HG03025 (cell line): ENCODE results near the gene ATP5F1D.
"Not testable (repeated sequence)": the region's sequence is repeated elsewhere in the genome, so short reads cannot be mapped to it uniquely, and the experiment has no call there.

Source experiments
- ATAC-seq: cut with Tn5 transposase; IDR thresholded peaks from one replicate; pipeline ENCODE4 v1.9.1; 2021; ENCODE audit warnings: mild to moderate bottlenecking, moderate library complexity; ENCODE audit not compliant: unreplicated experiment, low FRiP score

Gene ATP5F1D

GRCh38 chr19:1245494-1246264 lies 4.1 kb downstream of the ATP5F1D start:
- ATAC-seq, result no peak

- not testable (repeated sequence) for ATAC-seq
Measured at GRCh38 chr19:1246265-1247087, 4.9 kb downstream of the ATP5F1D start.

GRCh38 chr19:1247748-1248138 lies 6.2 kb downstream of the ATP5F1D start:
- ATAC-seq, result no peak

GRCh38 chr19:1248139-1248785 lies 6.7 kb downstream of the ATP5F1D start, which contains the start of gene MIDN:
TSS of gene MIDN (plus strand) at chr19:1248583. CDS start at chr19:1250297, 1,714 bp downstream.
- peak; percentile 2 for ATAC-seq

- ATAC-seq, result peak; percentile 24
Measured at GRCh38 chr19:1248786-1249297, 7.3 kb downstream of the ATP5F1D start.

- ATAC-seq, result peak; percentile 38
Measured at GRCh38 chr19:1249298-1249989, 7.9 kb downstream of the ATP5F1D start.

GRCh38 chr19:1249990-1250436 lies 8.5 kb downstream of the ATP5F1D start:
- ATAC-seq, result no peak

GRCh38 chr19:1250437-1251260 lies 9.1 kb downstream of the ATP5F1D start:
- ATAC-seq, result no peak

GRCh38 chr19:1251330-1252220 lies 10.0 kb downstream of the ATP5F1D start:
- ATAC-seq, result no peak

GRCh38 chr19:1252221-1252820 lies 10.8 kb downstream of the ATP5F1D start:
- ATAC-seq, result no peak

- ATAC-seq, result no peak
Measured at GRCh38 chr19:1252821-1253513, 11.4 kb downstream of the ATP5F1D start.

GRCh38 chr19:1253514-1254080 lies 12.0 kb downstream of the ATP5F1D start:
- ATAC-seq, result no peak

- ATAC-seq, result no peak
Measured at GRCh38 chr19:1254081-1254527, 12.6 kb downstream of the ATP5F1D start.

GRCh38 chr19:1254530-1255185 lies 13.1 kb downstream of the ATP5F1D start:
- ATAC-seq, result no peak

- ATAC-seq, result no peak
Measured at GRCh38 chr19:1255186-1256161, 13.9 kb downstream of the ATP5F1D start.
